Mesothelial cell of epicardium (in vitro differentiated cells): ENCODE data around the gene SLC2A4. TPM values are rescaled to one million over a fixed set of nuclear protein-coding genes. Genes with fewer than 3 reads are reported as not detected.
A peak's percentile ranks its signal among the peaks of the same experiment; 100 is the strongest.

Source experiments
- DNase-seq, 2 experiments: peaks; one replicate each; pipeline ENCODE4 v3.0.0; 2021; ENCODE audit warnings: low spot score in 2 of 2; ENCODE audit not compliant: unreplicated experiment in 2 of 2
- H3K27ac Mint-ChIP-seq: 2 replicates; pipeline ENCODE4 v1.8.0; 2021; ENCODE audit warnings: mixed read lengths
- H3K27me3 Mint-ChIP-seq: 2 replicates; pipeline ENCODE4 v1.8.0; 2021; ENCODE audit warnings: low read depth, mixed read lengths
- H3K36me3 Mint-ChIP-seq: 2 replicates; pipeline ENCODE4 v1.8.0; 2021; ENCODE audit warnings: mixed read lengths
- H3K4me1 Mint-ChIP-seq: 2 replicates; pipeline ENCODE4 v1.8.0; 2021; ENCODE audit warnings: mixed read lengths
- H3K4me3 Mint-ChIP-seq: 2 replicates; pipeline ENCODE4 v1.8.0; 2021; ENCODE audit warnings: mild to moderate bottlenecking, moderate library complexity, mixed read lengths
- H3K9me3 Mint-ChIP-seq: 2 replicates; pipeline ENCODE4 v1.8.0; 2021; ENCODE audit warnings: mixed read lengths
- CTCF ChIP-seq: fragments of 200-600 bp; sonication (generic); IDR thresholded peaks from one replicate; pipeline ENCODE4 v1.5.0; 2021; ENCODE audit warnings: antibody characterized with exemption; ENCODE audit not compliant: unreplicated experiment
- total RNA-seq: library from RNA; stranded (reverse); gene quantifications from 3 replicates; pipeline ENCODE4 v1.2.1, GENCODE V29; 2021

The SLC2A4 gene
- total RNA-seq, 1 donor from 2014 or later, result 1.6 TPM

GRCh38 chr17:7292729-7293128, 11.2 kb downstream of the SLC2A4 start:
- H3K4me3 Mint-ChIP-seq, result no peak overlapping the region
- peaks cover 68% of the 10 kb centered on the region for H3K27me3 Mint-ChIP-seq
- TF ChIP-seq CTCF, result no peak
- no peak for DNase-seq
- H3K9me3 Mint-ChIP-seq, result no peaks in the 10 kb centered on the region
- no peak overlapping the region for H3K27ac Mint-ChIP-seq
- no peaks in the 10 kb centered on the region for H3K36me3 Mint-ChIP-seq
- peaks cover 25% of the 10 kb centered on the region for H3K4me1 Mint-ChIP-seq

- no peak overlapping the region for H3K27ac Mint-ChIP-seq
- H3K4me1 Mint-ChIP-seq, result peaks cover 25% of the 10 kb centered on the region
- H3K9me3 Mint-ChIP-seq, result no peaks in the 10 kb centered on the region
- peaks cover 65% of the 10 kb centered on the region for H3K27me3 Mint-ChIP-seq
- no peaks in the 10 kb centered on the region for H3K36me3 Mint-ChIP-seq
- peak overlapping the region; percentile 47 for H3K4me3 Mint-ChIP-seq
- no peak for DNase-seq
- TF ChIP-seq CTCF, result no peak
Measured at GRCh38 chr17:7293159-7293558, 11.6 kb downstream of the SLC2A4 start.

GRCh38 chr17:7293816-7294613, 12.5 kb downstream of the SLC2A4 start:
- no peak overlapping the region for H3K27ac Mint-ChIP-seq
- H3K36me3 Mint-ChIP-seq, result no peaks in the 10 kb centered on the region
- no peaks in the 10 kb centered on the region for H3K9me3 Mint-ChIP-seq
- TF ChIP-seq CTCF, result no peak
- H3K27me3 Mint-ChIP-seq, result peaks cover 68% of the 10 kb centered on the region
- peaks cover 25% of the 10 kb centered on the region for H3K4me1 Mint-ChIP-seq
- peak overlapping the region; percentile 47 for H3K4me3 Mint-ChIP-seq
- DNase-seq, result no peak

- Mint-ChIP-seq H3K27me3 (peaks cover 71% of the 10 kb centered on the region), H3K4me1 (peaks cover 25% of the 10 kb centered on the region), H3K9me3 (no peaks in the 10 kb centered on the region), H3K4me3 (peak within 1 kb of the TSS; percentile 60), H3K27ac (no peak within 1 kb of the TSS), H3K36me3 (no peaks in the 10 kb centered on the region)
- TF ChIP-seq CTCF, result no peak
- DNase-seq, result peak; percentile 65 to 81
Measured at GRCh38 chr17:7294614-7295153, 13.2 kb downstream of the SLC2A4 start, which contains the start of gene YBX2. YBX2 (minus strand) TSS chr17:7294639; CDS start chr17:7294500, 139 bp downstream.

GRCh38 chr17:7295230-7296180, 14.0 kb downstream of the SLC2A4 start:
- Mint-ChIP-seq H3K36me3 (no peaks in the 10 kb centered on the region), H3K9me3 (no peaks in the 10 kb centered on the region), H3K4me3 (peak overlapping the region; percentile 60), H3K4me1 (peaks cover 25% of the 10 kb centered on the region), H3K27ac (no peak overlapping the region), H3K27me3 (peaks cover 71% of the 10 kb centered on the region)
- DNase-seq, result no peak
- TF ChIP-seq CTCF, result no peak
